CD4-positive, alpha-beta T cell treated with Interferon gamma for 1 hour (primary cell): ENCODE results near the gene FAM168B.

ENCODE experiments used
- DNase-seq: peaks from one replicate; pipeline ENCODE4 v3.0.0-alpha.2; 2020

Gene FAM168B

GRCh38 chr2:131014141-131014540 lies 79.1 kb downstream of the FAM168B start:
- no peak for DNase-seq

GRCh38 chr2:131011486-131011885 lies 81.8 kb downstream of the FAM168B start:
- no peak for DNase-seq

GRCh38 chr2:131010566-131010965 lies 82.7 kb downstream of the FAM168B start:
- DNase-seq: no peak

GRCh38 chr2:131009713-131010475 lies 83.4 kb downstream of the FAM168B start:
- no peak for DNase-seq

DNA sequence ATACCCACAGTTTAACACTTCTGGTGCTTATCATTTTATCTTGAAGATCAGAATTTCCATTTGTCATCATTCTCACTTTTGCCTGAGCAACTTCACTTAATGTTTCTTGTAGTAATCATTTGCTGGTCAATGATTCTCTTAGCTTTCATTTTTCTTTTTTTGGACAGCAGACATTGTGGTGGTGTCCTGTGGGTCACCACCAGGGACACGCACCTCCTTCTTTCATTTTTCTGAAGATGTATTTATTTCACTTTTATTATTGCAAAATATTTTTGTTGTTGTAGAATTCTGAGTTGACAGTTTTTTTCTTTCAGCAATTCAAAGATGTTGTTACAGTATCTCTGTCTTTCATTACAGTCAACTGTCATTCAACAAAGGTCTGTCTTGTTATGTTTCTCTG lies 84.3 kb downstream of the FAM168B start:
- DNase-seq: no peak

DNA sequence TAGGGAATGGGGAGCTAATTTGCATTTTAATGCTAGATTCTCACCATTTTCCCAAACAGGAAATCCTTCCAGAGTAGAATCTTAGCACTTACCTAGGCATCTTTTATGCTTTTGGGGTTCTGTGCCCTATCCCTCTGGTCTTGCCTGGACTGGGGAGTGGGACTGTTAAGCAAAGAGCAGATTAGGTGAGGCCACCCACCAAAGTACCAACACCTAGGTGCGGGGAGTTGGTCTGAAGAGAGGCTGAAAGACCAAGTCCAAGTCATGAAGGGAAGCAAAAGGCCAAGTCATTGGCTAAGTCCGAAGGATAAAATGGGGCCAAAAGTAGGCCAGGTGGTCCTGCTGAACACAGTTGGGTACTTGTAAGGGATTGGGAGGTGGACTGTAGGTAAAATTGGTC lies 86.7 kb downstream of the FAM168B start:
- no peak for DNase-seq

DNA sequence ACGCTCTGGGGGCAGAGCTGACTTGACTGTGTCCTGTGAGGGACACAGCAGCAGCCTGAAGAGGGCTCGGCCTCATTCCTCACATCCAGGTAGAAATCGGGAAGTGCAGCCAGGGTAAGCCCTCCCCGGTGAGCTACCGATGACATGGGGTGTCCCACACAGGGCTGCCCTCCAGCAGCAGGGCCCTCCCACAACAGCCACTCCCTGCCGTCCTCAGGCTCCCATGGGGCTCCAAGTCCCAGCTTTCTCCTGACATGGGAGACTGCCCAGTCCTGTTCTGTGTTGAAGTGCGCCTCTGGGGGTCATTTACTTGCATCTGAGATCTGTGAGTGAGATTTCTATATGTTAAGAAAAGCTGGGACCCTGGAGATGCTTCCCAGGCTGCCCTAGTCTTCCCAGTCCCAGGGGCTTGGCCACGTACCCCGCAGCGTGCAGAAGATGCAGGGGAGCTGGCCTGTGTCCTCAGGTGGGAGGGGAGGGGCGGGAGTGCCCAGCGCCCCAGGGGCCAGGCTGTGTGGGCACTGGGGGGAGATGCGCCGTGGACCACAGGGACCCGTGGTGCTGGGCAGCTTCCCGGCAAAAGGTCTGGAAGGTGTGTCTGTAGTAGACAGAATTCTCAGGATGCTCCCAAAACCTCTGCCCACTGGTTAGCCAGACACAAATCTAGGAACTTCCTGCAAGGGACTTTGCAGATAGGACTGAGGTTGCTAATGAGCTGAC lies 87.9 kb downstream of the FAM168B start:
- DNase-seq: no peak

GRCh38 chr2:131004446-131005209 lies 88.6 kb downstream of the FAM168B start:
- DNase-seq: no peak

- DNase-seq: no peak
Observed at GRCh38 chr2:130998561-130998960, 94.7 kb downstream of the FAM168B start.
